Caco-2 (cell line): ENCODE measurements around the gene HSPBP1. TPM values are rescaled to one million over a fixed set of nuclear protein-coding genes. Genes with fewer than 3 reads are reported as not detected.
A peak's percentile ranks its signal among the peaks of the same experiment; 100 is the strongest.

Experiments
- BruUV-seq: library from RNA; stranded (reverse); fragments of 400-500 nt; replicated peaks from 2 replicates; lab custom pipeline; 2021; lab: Mats Ljungman, UMichigan
- CTCF ChIA-PET: fragments of 300-600 bp; sonication (Branson Sonifier 250); formaldehyde crosslinking; loops from one replicate; lab custom pipeline; 2022; ENCODE audit warnings: antibody characterized with exemption; lab: Charles Lee
- POLR2A ChIA-PET: fragments of 300-600 bp; sonication (Branson Sonifier 250); formaldehyde crosslinking; loops from one replicate; lab custom pipeline; 2022; ENCODE audit warnings: antibody characterized with exemption; lab: Charles Lee
- DNase-seq, 2 experiments: peaks; one replicate each; pipeline versions ENCODE4 v3.0.0 to v3.0.0-alpha.2; 2020 to 2022
- H3K27me3 ChIP-seq: replicated peaks from 2 replicates; pipeline ENCODE4 v1.6.0; 2011; ENCODE audit warnings: low read length; ENCODE audit not compliant: control insufficient read depth, insufficient read depth
- H3K36me3 ChIP-seq: 2 replicates; pipeline ENCODE4 v1.5.1; 2011; ENCODE audit warnings: low read length; ENCODE audit not compliant: control insufficient read depth, insufficient read depth
- H3K4me1 ChIP-seq: fragments of 250-450 bp; sonication (Bioruptor Pico); 2 replicates; pipeline ENCODE4 v1.5.1; 2020; ENCODE audit warnings: mild to moderate bottlenecking
- H3K4me3 ChIP-seq: 2 replicates; pipeline ENCODE4 v1.5.1; 2011; ENCODE audit warnings: low read depth, mild to moderate bottlenecking, control low read depth, low read length
- H3K9me3 ChIP-seq: fragments of 250-450 bp; sonication (Bioruptor Pico); 2 replicates; pipeline ENCODE4 v1.5.1; 2020; ENCODE audit warnings: mild to moderate bottlenecking, moderate library complexity
- H3K27ac Mint-ChIP-seq: one replicate; pipeline ENCODE4 v1.8.0; 2022; ENCODE audit warnings: mixed read lengths; ENCODE audit not compliant: unreplicated experiment
- H3K27me3 Mint-ChIP-seq: one replicate; pipeline ENCODE4 v1.8.0; 2022; ENCODE audit warnings: mixed read lengths; ENCODE audit not compliant: insufficient read depth, unreplicated experiment
- H3K36me3 Mint-ChIP-seq: one replicate; pipeline ENCODE4 v1.8.0; 2022; ENCODE audit warnings: mild to moderate bottlenecking, mixed read lengths; ENCODE audit not compliant: insufficient read depth, unreplicated experiment
- H3K4me1 Mint-ChIP-seq: one replicate; pipeline ENCODE4 v1.8.0; 2022; ENCODE audit warnings: low read depth, mixed read lengths; ENCODE audit not compliant: unreplicated experiment
- H3K4me3 Mint-ChIP-seq: one replicate; pipeline ENCODE4 v1.8.0; 2022; ENCODE audit warnings: mild to moderate bottlenecking, moderate library complexity, mixed read lengths; ENCODE audit not compliant: unreplicated experiment
- H3K9me3 Mint-ChIP-seq: one replicate; pipeline ENCODE4 v1.8.0; 2022; ENCODE audit warnings: mixed read lengths; ENCODE audit not compliant: unreplicated experiment
- intact Hi-C: fragments of 100-400 bp; cut with micrococcal nuclease; formaldehyde crosslinking; loops from one replicate; pipeline ENCODE4 v1.10.0; 2022; ENCODE audit not compliant: unreplicated experiment
- total RNA-seq: library from RNA; stranded (reverse); gene quantifications from 2 replicates; pipeline ENCODE4 v1.2.3, GENCODE V29; 2022
- TF ChIP-seq, protein P1 (sequence below), 2 experiments: fragments of 200-600 bp in 1 of 2; IDR thresholded peaks; 1 replicate in 1 of 2; 2 replicates in 1 of 2; pipeline versions ENCODE4 v1.5.1 to v1.8.0; 2011 to 2022; ENCODE audit warnings: antibody characterized with exemption in 1 of 2, control low read depth in 1 of 2, inconsistent platforms in 1 of 2, low read depth in 1 of 2, low read length in 1 of 2, mild to moderate bottlenecking in 1 of 2, moderate library complexity in 1 of 2; ENCODE audit not compliant: insufficient read depth in 1 of 2, severe bottlenecking in 1 of 2, unreplicated experiment in 1 of 2

HSPBP1 gene
- total RNA-seq, 1 experiment from 2014 or later, result 69.6 TPM

- no peaks in the 10 kb centered on the region for H3K36me3 ChIP-seq
- TF ChIP-seq, protein P1, sequence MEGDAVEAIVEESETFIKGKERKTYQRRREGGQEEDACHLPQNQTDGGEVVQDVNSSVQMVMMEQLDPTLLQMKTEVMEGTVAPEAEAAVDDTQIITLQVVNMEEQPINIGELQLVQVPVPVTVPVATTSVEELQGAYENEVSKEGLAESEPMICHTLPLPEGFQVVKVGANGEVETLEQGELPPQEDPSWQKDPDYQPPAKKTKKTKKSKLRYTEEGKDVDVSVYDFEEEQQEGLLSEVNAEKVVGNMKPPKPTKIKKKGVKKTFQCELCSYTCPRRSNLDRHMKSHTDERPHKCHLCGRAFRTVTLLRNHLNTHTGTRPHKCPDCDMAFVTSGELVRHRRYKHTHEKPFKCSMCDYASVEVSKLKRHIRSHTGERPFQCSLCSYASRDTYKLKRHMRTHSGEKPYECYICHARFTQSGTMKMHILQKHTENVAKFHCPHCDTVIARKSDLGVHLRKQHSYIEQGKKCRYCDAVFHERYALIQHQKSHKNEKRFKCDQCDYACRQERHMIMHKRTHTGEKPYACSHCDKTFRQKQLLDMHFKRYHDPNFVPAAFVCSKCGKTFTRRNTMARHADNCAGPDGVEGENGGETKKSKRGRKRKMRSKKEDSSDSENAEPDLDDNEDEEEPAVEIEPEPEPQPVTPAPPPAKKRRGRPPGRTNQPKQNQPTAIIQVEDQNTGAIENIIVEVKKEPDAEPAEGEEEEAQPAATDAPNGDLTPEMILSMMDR (IDR thresholded peaks at IDR 0.05; ENCODE audit: insufficient read depth in 1 of 2, low read depth in 1 of 2, low read length in 1 of 2, severe bottlenecking in 1 of 2, unreplicated experiment in 1 of 2), result no peak
- intact Hi-C loops, result no loop called here
- peaks cover 26% of the 10 kb centered on the region for H3K4me1 Mint-ChIP-seq
- H3K4me3 Mint-ChIP-seq, result peak within 1 kb of the TSS; percentile 16
- H3K27me3 Mint-ChIP-seq, result no peaks in the 10 kb centered on the region
- H3K36me3 Mint-ChIP-seq, result peaks cover 11% of the 10 kb centered on the region
- H3K4me3 ChIP-seq, result peak within 1 kb of the TSS; percentile 54
- BruUV-seq, result no TSS peak
- ChIA-PET POLR2A (interaction anchor here (0.6 to 1.0 kb wide), 3 partner anchors 13 to 85 kb away, joined by 3 to 4 read pairs (median 4); partner anchors contain the start of gene PPP6R1), CTCF (no interaction called here)
- DNase-seq, result peak; percentile 82 to 84
- no peaks in the 10 kb centered on the region for H3K27me3 ChIP-seq
- peaks cover 24% of the 10 kb centered on the region for H3K4me1 ChIP-seq
- H3K27ac Mint-ChIP-seq, result peak within 1 kb of the TSS; percentile 56
- no peaks in the 10 kb centered on the region for H3K9me3 ChIP-seq
- no peaks in the 10 kb centered on the region for H3K9me3 Mint-ChIP-seq
Observed at GRCh38 chr19:55283548-55284377, 3.9 kb upstream of the HSPBP1 start, which contains the start of gene BRSK1. Gene BRSK1 (plus strand): TSS chr19:55283997. CDS start chr19:55284443, 446 bp downstream.

DNA sequence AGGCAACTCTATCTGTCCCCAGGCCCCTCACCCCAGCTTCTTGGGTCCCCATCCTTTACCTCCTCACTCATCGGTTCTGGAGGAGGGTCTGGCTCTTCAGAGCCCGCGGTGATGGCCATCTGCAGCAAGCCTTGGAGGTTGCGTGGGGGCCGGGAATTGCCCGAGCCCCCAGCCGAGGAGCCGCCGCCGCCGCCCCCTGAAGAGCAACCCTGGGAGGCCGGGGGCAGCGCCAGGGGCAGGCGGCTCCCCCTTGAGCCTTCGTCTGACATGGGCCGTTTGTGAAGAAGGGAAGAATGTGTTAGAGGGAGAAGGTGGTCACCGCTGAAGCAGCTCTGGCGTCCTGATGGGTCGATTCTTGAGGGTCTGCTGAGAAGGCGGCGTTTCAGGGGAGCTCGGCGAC lies 570 bp downstream of the HSPBP1 start:
- H3K9me3 Mint-ChIP-seq, result no peaks in the 10 kb centered on the region
- peak overlapping the region; percentile 50 for H3K4me3 ChIP-seq
- no peak for DNase-seq
- intact Hi-C loops, result no loop called here
- H3K4me1 ChIP-seq, result peaks cover 14% of the 10 kb centered on the region
- H3K36me3 ChIP-seq, result no peaks in the 10 kb centered on the region
- CTCF ChIA-PET, result interaction anchor here (1.1 to 1.6 kb wide), 2 partner anchors 22 to 105 kb away, joined by 3 to 7 read pairs; partner anchors contain the start of gene TMEM238
- BruUV-seq, result no TSS peak
- POLR2A ChIA-PET, result interaction anchor here (1.1 to 1.9 kb wide), 5 partner anchors 9 to 128 kb away, joined by 3 to 29 read pairs (median 10); partner anchors contain the start of genes KMT5C, PPP6R1, TMEM238 and UBE2S
- TF ChIP-seq, protein P1 (IDR thresholded peaks at IDR 0.05; ENCODE audit: insufficient read depth in 1 of 2, low read depth in 1 of 2, low read length in 1 of 2, severe bottlenecking in 1 of 2, unreplicated experiment in 1 of 2), result no peak
- peaks cover 25% of the 10 kb centered on the region for H3K36me3 Mint-ChIP-seq
- H3K27me3 ChIP-seq, result no peaks in the 10 kb centered on the region
- peak overlapping the region; percentile 100 for H3K27ac Mint-ChIP-seq
- H3K27me3 Mint-ChIP-seq, result no peaks in the 10 kb centered on the region
- peak overlapping the region; percentile 100 for H3K4me3 Mint-ChIP-seq
- H3K9me3 ChIP-seq, result no peaks in the 10 kb centered on the region
- H3K4me1 Mint-ChIP-seq, result peaks cover 19% of the 10 kb centered on the region

DNA sequence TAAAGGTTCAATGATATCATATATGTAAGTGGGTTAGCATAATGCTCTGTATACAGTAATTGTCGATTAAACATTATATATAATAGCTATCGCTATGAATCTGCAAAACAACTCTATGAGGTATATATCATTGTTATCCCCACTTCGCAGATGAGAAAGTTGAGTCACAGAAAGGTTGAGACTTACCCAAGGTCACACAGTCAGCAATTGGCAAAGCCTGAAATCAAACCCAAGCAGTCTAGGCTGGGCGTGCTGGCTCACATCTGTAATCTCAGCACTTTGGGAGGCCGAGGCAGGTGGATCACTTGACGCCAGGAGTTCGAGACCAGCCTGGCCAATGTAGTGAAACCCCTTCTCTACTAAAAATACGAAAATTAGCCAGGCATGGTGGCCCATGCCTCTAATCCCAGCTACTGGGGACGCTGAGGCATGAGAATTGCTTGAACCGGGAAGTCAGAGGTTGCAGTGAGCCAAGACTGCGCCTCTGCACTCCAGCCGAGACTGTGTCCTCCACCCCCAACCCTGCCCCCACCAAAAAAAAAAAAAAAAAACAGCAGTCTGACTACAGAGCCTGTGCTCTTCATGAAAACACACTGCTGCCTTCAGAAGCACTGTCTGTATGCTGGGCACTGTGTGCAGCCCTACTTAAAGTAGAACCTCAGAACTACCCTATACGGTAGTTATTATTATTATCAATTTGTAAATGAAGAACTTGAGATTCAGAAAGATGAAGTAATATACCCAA lies 1.3 kb downstream of the HSPBP1 start:
- Histone ChIP-seq H3K9me3 (no peaks in the 10 kb centered on the region), H3K4me3 (peak overlapping the region; percentile 50), H3K36me3 (no peaks in the 10 kb centered on the region), H3K27me3 (no peaks in the 10 kb centered on the region), H3K4me1 (peaks cover 14% of the 10 kb centered on the region)
- intact Hi-C loops, result no loop called here
- Mint-ChIP-seq H3K9me3 (no peaks in the 10 kb centered on the region), H3K36me3 (peaks cover 25% of the 10 kb centered on the region), H3K27me3 (no peaks in the 10 kb centered on the region), H3K4me3 (peak overlapping the region; percentile 100), H3K4me1 (peaks cover 19% of the 10 kb centered on the region), H3K27ac (peak overlapping the region; percentile 100)
- TF ChIP-seq, protein P1 (IDR thresholded peaks at IDR 0.05; ENCODE audit: insufficient read depth in 1 of 2, low read depth in 1 of 2, low read length in 1 of 2, severe bottlenecking in 1 of 2, unreplicated experiment in 1 of 2), result no peak
- TSS peak; percentile 44 for BruUV-seq
- ChIA-PET CTCF (no interaction called here), POLR2A (interaction anchor here (1.1 kb wide), 1 partner anchor 105 kb away, joined by 3 read pairs; the partner anchor contains the start of gene TMEM238)
- no peak for DNase-seq
